ENCODE data around the gene TBX5.
"Not testable (repeated sequence)": the region's sequence is repeated elsewhere in the genome, so short reads cannot be mapped to it uniquely, and the experiment has no call there.

Gene TBX5

GRCh38 chr12:114371250-114371649 is 34.7 kb downstream of the TBX5 start:
- no peak for DNase-seq

DNA sequence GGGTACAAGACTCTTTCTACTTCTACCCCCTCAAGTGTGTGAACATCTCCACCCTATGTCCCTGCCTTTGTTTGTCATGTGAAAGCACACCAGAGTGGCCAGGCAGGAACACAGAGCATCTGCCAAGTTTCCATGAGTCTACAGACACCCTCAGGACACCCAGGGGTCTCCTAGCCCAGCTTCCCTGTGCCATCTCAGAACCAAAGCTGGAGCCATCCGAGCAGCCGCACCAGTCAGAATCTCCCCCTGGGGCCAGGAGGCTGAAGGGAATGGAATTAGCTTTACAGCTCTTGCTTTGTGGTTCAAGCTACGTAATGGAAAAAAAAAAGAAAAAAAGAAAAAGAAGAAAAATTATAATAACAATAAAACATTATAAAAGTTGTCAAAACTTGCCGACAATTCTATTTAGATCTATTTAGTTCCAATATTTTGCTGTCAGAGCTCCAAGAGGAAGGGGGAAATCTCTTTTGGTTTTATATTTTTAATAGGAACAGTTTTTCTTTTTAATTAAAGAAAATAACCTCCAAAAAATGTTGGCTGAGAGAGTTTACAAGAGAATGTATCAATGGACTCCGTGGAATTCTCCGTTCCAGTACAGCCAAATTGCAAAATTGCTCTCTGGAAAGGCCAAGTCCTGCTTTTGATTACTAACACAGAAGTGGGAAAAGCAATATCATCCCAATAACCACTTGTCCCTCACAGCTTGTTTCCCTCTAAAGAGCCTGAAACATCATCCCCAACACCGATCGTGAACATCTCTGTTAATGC is 37.1 kb downstream of the TBX5 start:
- no peak for DNase-seq

GRCh38 chr12:114361992-114362391 is 44.0 kb downstream of the TBX5 start:
- no peak for DNase-seq

GRCh38 chr12:114361545-114361944 is 44.4 kb downstream of the TBX5 start:
- no peak for DNase-seq

- DNase-seq, result no peak
Measured at GRCh38 chr12:114360485-114360884, 45.5 kb downstream of the TBX5 start.

DNA sequence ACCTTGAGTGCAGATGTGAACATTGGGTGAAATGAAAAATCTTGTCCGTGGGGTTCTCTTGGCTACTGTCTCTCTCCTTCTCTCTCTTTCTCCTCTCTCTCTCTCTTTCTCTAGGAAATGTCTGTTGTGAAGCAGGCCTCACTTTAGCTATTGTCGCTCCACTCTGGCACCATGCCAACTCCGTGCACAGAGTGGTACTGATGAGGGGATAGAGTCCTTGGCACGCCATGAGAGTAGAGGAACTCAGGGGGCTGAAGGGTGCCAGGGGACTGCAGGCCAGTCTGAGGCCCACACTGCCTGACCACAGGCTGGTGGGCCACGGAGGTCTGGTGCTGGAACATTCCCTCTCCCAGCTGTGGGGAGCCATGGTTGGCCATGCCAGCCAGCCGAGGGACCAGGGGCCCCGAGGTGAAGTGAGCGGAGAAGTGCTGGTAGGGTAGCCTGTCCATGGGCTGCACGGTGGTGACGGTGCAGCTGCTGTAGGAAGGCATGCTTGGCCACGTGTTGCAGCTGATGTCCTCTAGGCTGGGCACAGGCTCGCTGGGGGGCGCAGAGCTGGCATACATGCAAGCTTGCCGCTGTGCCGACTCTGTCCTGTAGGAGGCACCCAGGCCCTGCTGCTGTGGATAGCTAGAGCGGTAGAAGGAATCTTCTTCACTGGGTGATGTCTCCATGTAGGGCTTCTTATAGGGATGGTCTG is 50.4 kb downstream of the TBX5 start:
- no peak for DNase-seq

GRCh38 chr12:114349239-114349638 is 56.7 kb downstream of the TBX5 start:
- DNase-seq, result not testable (repeated sequence)

DNA sequence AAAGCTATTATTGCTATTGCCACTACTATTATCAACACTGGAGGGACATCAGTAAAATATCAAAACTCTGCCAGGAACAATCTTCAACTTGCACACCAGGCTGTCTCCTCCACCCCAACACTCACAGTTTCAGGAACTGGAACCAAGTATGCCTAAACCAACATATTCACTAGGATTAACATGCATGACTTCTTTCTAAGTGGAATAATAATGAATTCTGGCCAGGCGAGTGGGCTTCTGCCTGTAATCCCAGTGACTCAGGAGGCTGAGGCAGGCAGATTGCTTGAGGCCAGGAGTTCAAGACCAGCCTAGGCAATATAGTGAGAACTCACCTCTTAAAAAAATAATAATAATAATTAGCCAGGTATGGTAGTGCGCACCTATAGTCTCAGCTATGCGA is 58.1 kb downstream of the TBX5 start:
- DNase-seq, result no peak

DNA sequence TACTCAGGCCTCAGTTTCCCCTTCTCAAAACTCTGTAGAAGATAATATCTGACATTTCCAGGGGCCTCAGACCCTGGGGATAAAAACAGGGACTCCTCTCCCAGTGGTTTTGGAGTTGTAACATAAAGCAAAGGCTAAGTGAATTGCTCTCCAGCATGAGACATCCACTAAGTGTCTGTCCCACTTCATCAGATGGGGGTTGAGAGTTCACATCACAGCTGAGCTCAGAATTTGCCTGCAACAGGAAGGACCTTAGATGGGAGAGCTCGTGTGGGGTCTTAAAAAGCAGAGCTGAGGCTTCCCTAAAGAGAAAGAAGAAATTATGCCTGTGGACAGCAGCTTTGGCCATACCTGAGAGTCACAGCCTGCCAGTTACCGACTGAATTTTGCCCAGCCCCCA is 61.1 kb downstream of the TBX5 start:
- DNase-seq, result no peak

DNA sequence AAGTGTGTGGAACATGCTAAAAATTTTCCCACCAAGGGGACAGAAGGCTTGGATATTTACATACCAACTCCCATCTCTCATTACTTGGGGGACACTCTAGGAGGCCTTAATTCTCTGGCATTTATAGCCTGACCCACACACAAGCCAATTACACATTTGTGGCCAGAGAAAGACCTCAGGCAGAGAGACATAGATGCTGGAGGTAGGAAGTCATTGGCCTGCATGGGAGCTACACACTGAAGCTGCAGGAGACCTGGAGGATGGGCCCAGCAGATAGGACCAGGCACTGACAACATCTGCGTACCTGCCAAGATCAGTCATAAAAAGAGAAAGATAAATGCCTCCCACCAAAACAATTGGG is 61.7 kb downstream of the TBX5 start:
- no peak for DNase-seq

GRCh38 chr12:114343585-114344302 is 62.2 kb downstream of the TBX5 start:
- no peak for DNase-seq

GRCh38 chr12:114342656-114343055 is 63.3 kb downstream of the TBX5 start:
- DNase-seq, result no peak

DNA sequence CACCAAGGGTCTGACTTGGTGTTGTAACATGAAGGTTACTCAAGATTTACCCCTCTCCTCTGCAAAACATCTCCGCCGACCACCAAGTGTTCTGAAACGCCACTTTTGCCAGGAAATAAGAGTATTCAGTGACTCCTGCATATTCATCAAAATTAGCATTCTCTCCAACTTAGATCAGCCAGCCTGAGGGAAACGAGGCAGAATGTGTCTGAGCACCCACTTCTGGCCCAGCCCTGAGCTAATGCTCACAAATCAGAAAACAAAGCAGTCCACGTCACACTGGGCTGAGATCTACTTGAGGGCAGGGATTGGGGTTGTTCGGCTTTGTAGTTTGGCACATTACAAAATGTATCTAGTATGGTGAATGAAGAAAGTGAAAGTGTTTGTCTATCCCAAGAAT is 64.3 kb downstream of the TBX5 start:
- DNase-seq, result no peak

GRCh38 chr12:114340231-114340630 is 65.7 kb downstream of the TBX5 start:
- no peak for DNase-seq

- DNase-seq, result no peak
Measured at GRCh38 chr12:114339626-114340025, 66.3 kb downstream of the TBX5 start.

DNA sequence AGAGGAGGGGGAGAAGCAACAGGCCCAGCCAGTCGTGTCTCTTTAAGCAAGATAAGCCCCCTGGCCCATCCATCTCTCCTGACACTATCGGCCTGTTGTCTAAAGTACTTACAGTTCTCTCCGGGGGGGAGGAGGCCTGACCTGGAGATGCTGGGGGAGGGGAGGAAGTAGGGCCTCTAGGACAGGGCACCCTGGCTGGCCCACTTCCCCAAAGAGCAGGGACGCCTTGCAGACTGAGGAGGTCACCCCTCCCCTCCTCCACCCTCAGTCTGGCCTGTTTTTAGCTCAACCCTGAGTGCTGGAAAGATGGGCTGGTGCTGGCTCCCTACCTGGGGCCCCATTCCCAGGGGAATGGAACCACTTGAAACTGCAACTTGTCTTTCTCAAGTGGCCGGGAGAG is 70.3 kb downstream of the TBX5 start:
- DNase-seq, result no peak

- DNase-seq, result no peak
Measured at GRCh38 chr12:114334395-114334794, 71.5 kb downstream of the TBX5 start.

- no peak for DNase-seq
Measured at GRCh38 chr12:114328292-114328691, 77.7 kb downstream of the TBX5 start.

- DNase-seq, result no peak
Measured at GRCh38 chr12:114327765-114328164, 78.2 kb downstream of the TBX5 start.

- DNase-seq, result no peak
Measured at GRCh38 chr12:114321524-114321923, 84.4 kb downstream of the TBX5 start.

- no peak for DNase-seq
Measured at GRCh38 chr12:114320968-114321367, 85.0 kb downstream of the TBX5 start.

DNA sequence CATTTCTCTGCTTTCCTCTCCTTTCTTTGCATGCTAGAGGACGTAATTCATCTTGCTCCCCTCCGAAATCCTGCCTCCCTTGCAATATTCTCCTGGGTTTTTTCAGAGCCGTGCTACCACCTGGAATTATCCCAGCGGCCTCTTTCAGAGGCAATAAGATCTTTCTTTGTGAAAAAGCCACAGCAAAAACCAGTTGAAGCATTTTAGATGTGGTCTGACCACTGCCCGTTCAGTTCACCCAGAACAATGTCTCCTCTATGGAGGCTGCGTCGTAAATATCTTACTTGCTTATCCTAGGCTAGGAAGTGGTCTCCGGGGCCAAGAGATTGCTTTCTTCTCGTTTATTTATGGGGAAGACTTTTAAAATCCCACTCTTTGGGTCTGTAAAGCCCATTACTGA is 85.8 kb downstream of the TBX5 start:
- DNase-seq, result no peak

GRCh38 chr12:114319422-114319821 is 86.5 kb downstream of the TBX5 start:
- DNase-seq, result no peak

- no peak for DNase-seq
Measured at GRCh38 chr12:114318984-114319383, 87.0 kb downstream of the TBX5 start.

Data from activated CD4-positive, CD25-positive, alpha-beta regulatory T cell (primary cell).